HFFc6 (cell line): Measurements from ENCODE around the gene SMAD9. TPM values are rescaled to one million over a fixed set of nuclear protein-coding genes. Genes with fewer than 3 reads are reported as not detected.
"Not testable (repeated sequence)": the region's sequence is repeated elsewhere in the genome, so short reads cannot be mapped to it uniquely, and the experiment has no call there.

Source experiments
- DNase-seq: peaks from one replicate; pipeline ENCODE4 v3.0.0-alpha.2; 2018
- H3K27ac Mint-ChIP-seq: 2 replicates; pipeline ENCODE4 v1.8.0; 2020; ENCODE audit warnings: mild to moderate bottlenecking, mixed read lengths
- H3K27me3 Mint-ChIP-seq: 2 replicates; pipeline ENCODE4 v1.8.0; 2021; ENCODE audit warnings: mild to moderate bottlenecking, moderate library complexity, mixed read lengths; ENCODE audit not compliant: insufficient read depth
- H3K36me3 Mint-ChIP-seq: 2 replicates; pipeline ENCODE4 v1.8.0; 2021; ENCODE audit warnings: low read depth, mixed read lengths
- H3K4me1 Mint-ChIP-seq: 2 replicates; pipeline ENCODE4 v1.8.0; 2020; ENCODE audit warnings: low read depth, mixed read lengths
- H3K4me3 Mint-ChIP-seq: 2 replicates; pipeline ENCODE4 v1.8.0; 2020; ENCODE audit warnings: mild to moderate bottlenecking, moderate library complexity, mixed read lengths
- H3K9me3 Mint-ChIP-seq: 2 replicates; pipeline ENCODE4 v1.8.0; 2020; ENCODE audit warnings: mild to moderate bottlenecking, mixed read lengths
- total RNA-seq, 6 experiments: library from RNA; stranded (reverse); fragmentation: NEBNext Ultra II Directional; extraction: Animal tissue kit (Norgen Biotek cat#: 25700); gene quantifications; 2 replicates in 1 of 6; 3 replicates in 5 of 6; pipeline ENCODE4 v1.2.3, GENCODE V29; 2021
- TF ChIP-seq, protein P1 (sequence below): fragments of 200-600 bp; sonication (generic); IDR thresholded peaks from 2 replicates; pipeline ENCODE4 v1.5.0; 2021; ENCODE audit warnings: antibody characterized with exemption, mild to moderate bottlenecking

Gene SMAD9
- total RNA-seq, 6 experiments from 2014 or later = 10.7 to 22.5 (median 17.9) TPM

DNA sequence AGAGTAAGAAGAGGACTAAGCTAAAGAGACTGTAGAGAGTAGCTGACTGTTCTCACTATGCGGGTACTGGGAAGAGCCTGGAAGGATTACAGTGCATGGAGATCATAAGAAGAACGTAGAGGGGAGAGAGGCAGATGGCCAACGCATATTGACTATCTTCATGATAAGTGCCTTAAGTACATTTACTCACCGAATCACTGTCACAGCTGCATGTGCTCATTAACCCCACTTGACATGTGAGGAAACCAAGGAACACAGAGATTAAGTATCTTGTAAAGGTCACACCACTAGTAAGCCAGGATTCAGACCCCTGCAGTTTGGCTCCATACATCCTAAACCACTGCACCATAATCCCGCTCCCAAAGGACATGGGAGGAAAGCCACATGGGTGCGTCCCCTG lies 34.1 kb downstream of the SMAD9 start:
- peaks cover 22% of the 10 kb centered on the region; the same call in 1 of the 2 replicates for H3K4me1 Mint-ChIP-seq
- no peak overlapping the region for H3K27ac Mint-ChIP-seq
- no peaks in the 10 kb centered on the region for H3K9me3 Mint-ChIP-seq
- H3K36me3 Mint-ChIP-seq = peaks cover 6% of the 10 kb centered on the region; the same call in 1 of the 2 replicates
- no peak overlapping the region for H3K4me3 Mint-ChIP-seq
- TF ChIP-seq, protein P1, sequence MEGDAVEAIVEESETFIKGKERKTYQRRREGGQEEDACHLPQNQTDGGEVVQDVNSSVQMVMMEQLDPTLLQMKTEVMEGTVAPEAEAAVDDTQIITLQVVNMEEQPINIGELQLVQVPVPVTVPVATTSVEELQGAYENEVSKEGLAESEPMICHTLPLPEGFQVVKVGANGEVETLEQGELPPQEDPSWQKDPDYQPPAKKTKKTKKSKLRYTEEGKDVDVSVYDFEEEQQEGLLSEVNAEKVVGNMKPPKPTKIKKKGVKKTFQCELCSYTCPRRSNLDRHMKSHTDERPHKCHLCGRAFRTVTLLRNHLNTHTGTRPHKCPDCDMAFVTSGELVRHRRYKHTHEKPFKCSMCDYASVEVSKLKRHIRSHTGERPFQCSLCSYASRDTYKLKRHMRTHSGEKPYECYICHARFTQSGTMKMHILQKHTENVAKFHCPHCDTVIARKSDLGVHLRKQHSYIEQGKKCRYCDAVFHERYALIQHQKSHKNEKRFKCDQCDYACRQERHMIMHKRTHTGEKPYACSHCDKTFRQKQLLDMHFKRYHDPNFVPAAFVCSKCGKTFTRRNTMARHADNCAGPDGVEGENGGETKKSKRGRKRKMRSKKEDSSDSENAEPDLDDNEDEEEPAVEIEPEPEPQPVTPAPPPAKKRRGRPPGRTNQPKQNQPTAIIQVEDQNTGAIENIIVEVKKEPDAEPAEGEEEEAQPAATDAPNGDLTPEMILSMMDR = no peak
- H3K27me3 Mint-ChIP-seq = peaks cover 1% of the 10 kb centered on the region; the same call in 1 of the 2 replicates
- DNase-seq = no peak

DNA sequence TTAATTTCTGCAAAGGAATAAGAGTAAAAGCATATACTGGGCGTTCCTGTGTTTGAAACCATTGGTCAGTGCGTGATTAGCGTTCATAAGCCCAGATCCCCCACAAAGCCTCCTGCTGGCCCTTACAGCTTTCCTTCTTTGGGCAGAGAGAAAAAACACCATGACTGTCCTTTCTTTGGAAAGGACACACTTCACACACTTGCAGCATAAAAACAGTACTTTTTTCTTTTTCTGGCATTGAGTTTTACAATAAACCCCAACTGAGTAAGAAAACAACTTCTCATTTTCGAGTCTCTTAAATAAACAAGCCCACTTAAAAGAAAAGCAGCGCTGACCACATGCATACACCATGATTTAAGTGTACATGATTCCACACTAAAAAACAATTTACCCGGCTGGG lies 35.8 kb downstream of the SMAD9 start:
- Mint-ChIP-seq H3K27ac (no peak overlapping the region), H3K4me3 (no peak overlapping the region), H3K27me3 (peaks cover 1% of the 10 kb centered on the region; the same call in 1 of the 2 replicates), H3K9me3 (no peaks in the 10 kb centered on the region), H3K4me1 (peaks cover 19% of the 10 kb centered on the region; the same call in 1 of the 2 replicates), H3K36me3 (peaks cover 7% of the 10 kb centered on the region; the same call in 1 of the 2 replicates)
- TF ChIP-seq, protein P1 = no peak
- no peak for DNase-seq

DNA sequence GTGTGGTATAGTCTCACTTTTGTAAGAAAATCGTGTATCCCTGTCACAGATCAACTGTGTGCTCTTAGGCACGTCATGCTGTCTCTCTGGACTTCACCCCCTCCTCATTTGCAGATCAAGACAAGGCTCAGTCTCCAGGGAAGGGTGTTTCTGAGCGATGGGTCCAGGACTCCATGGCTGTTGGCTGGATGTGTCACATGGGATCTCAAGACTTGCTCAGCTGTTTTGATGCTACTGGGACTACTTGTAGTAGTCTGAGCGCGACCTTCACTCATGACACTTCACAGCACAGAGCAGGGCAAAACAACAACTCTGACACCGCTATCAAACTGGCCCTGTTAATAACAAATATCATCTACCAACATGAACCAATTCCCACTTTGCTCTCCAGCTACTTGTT lies 36.2 kb downstream of the SMAD9 start:
- Mint-ChIP-seq H3K4me3 (no peak overlapping the region), H3K27me3 (peaks cover 1% of the 10 kb centered on the region; the same call in 1 of the 2 replicates), H3K36me3 (peaks cover 11% of the 10 kb centered on the region; the same call in 1 of the 2 replicates), H3K4me1 (peaks cover 18% of the 10 kb centered on the region; the same call in 1 of the 2 replicates), H3K27ac (no peak overlapping the region), H3K9me3 (no peaks in the 10 kb centered on the region)
- TF ChIP-seq, protein P1 = no peak
- no peak for DNase-seq

DNA sequence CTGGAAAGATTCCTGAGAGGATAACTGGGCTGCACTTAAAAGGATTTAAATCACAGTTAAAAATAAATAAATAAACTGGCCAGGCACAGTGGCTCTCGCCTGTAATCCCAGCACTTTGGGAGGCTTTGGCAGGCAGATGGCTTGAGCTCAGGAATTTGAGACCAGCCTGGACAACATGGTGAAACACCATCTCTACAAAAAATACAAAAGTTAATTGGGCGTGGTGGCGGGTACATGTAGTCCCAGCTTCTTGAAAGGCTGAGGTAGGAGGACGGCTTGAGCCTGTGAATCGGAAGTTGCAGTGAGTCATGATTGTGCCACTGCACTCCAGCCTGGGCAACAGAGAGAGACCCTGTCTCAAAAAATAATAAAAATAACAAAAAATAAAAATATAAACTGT lies 36.6 kb downstream of the SMAD9 start:
- Mint-ChIP-seq H3K36me3 (peaks cover 11% of the 10 kb centered on the region; the same call in 1 of the 2 replicates), H3K4me1 (peaks cover 14% of the 10 kb centered on the region; the same call in 1 of the 2 replicates)
- not testable (repeated sequence) for H3K9me3 Mint-ChIP-seq, H3K27me3 Mint-ChIP-seq, H3K4me3 Mint-ChIP-seq, DNase-seq, H3K27ac Mint-ChIP-seq

DNA sequence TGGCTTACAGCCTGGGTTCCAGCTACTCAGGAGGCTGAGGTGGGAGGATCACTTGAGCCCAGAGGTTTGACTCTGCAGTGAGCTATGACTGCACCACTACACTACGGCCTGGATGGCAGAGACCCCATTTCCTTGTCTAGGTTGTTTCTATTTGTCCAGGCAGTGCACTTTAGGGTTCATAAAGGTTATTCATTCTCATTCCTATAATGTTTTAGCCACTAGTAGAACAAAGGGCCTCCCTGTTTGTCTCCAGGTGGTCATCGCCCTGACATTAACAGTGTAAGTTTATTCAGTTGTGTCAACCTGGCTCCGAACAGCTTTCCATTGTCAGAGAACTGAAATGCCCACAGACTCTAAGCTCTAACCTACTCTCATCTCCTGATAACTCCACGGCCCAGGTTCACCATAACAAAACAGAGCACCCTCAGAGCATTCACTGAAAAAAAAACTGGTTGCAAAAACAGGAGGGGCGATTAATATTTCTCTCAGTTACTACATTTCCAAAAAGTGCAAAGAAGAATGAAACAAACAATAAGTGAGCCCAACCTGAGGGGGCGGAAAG lies 37.1 kb downstream of the SMAD9 start:
- Mint-ChIP-seq H3K9me3 (no peaks in the 10 kb centered on the region), H3K27me3 (no peaks in the 10 kb centered on the region; the same call in 1 of the 2 replicates), H3K27ac (no peak overlapping the region), H3K4me1 (peaks cover 12% of the 10 kb centered on the region; the same call in 1 of the 2 replicates), H3K36me3 (peaks cover 11% of the 10 kb centered on the region; the same call in 1 of the 2 replicates), H3K4me3 (no peak overlapping the region)
- TF ChIP-seq, protein P1 = no peak
- no peak for DNase-seq

DNA sequence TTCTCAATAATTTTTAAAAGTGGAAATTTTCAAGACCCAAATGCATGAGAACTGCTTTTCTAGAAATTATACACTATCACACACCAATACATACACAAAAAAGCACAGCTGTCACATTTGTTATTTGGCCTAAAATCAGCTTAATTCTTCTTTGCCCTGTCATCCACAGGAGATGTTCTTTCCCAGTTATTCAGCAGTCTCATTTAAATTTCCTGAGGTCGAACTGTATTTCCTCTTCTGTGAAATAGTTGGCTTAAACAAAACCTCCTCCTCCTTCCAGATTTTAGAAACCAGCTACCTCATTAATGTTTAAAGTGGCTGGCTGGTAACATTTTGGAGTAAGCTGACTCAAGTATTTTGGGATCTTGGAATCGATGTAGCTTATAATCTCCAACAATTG lies 39.1 kb downstream of the SMAD9 start:
- Mint-ChIP-seq H3K9me3 (no peaks in the 10 kb centered on the region), H3K36me3 (peaks cover 6% of the 10 kb centered on the region; the same call in 1 of the 2 replicates), H3K4me1 (peaks cover 14% of the 10 kb centered on the region; the same call in 1 of the 2 replicates), H3K4me3 (no peak overlapping the region), H3K27ac (0 out of 2 replicates have a peak overlapping the region, but pooled peaks have one; percentile 14), H3K27me3 (no peaks in the 10 kb centered on the region)
- TF ChIP-seq, protein P1 = no peak
- no peak for DNase-seq
